ENCODE measurements around the gene ARL5B.
"Not testable (repeated sequence)": the region's sequence is repeated elsewhere in the genome, so short reads cannot be mapped to it uniquely, and the experiment has no call there.

The ARL5B gene

GRCh38 chr10:18659125-18659818 is at the start of gene ARL5B:
Gene ARL5B, plus strand, starts transcription at chr10:18659431. Its CDS starts 207 bp downstream, at chr10:18659638.
- DNase-seq (ENCODE audit: low read depth): peak; percentile 63

- DNase-seq (ENCODE audit: low read depth): peak; percentile 10
Measured at GRCh38 chr10:18610517-18610916, 48.7 kb upstream of the ARL5B start.

- DNase-seq (ENCODE audit: low read depth): no peak
Measured at GRCh38 chr10:18611168-18611567, 48.1 kb upstream of the ARL5B start.

GRCh38 chr10:18615618-18616017 is 43.6 kb upstream of the ARL5B start:
- DNase-seq (ENCODE audit: low read depth): no peak

- DNase-seq (ENCODE audit: low read depth): no peak
Measured at GRCh38 chr10:18616337-18616736, 42.9 kb upstream of the ARL5B start.

GRCh38 chr10:18619016-18619415 is 40.2 kb upstream of the ARL5B start:
- no peak for DNase-seq (ENCODE audit: low read depth)

- no peak for DNase-seq (ENCODE audit: low read depth)
Measured at GRCh38 chr10:18620856-18621255, 38.4 kb upstream of the ARL5B start.

GRCh38 chr10:18623671-18624070 is 35.6 kb upstream of the ARL5B start:
- DNase-seq (ENCODE audit: low read depth): not testable (repeated sequence)

GRCh38 chr10:18625886-18626285 is 33.3 kb upstream of the ARL5B start:
- no peak for DNase-seq (ENCODE audit: low read depth)

- DNase-seq (ENCODE audit: low read depth): not testable (repeated sequence)
Measured at GRCh38 chr10:18627452-18628018, 31.7 kb upstream of the ARL5B start.

GRCh38 chr10:18632500-18632899 is 26.7 kb upstream of the ARL5B start:
- DNase-seq (ENCODE audit: low read depth): not testable (repeated sequence)

GRCh38 chr10:18635995-18636394 is 23.2 kb upstream of the ARL5B start:
- no peak for DNase-seq (ENCODE audit: low read depth)

GRCh38 chr10:18637400-18637799 is 21.8 kb upstream of the ARL5B start:
- DNase-seq (ENCODE audit: low read depth): not testable (repeated sequence)

GRCh38 chr10:18639719-18640118 is 19.5 kb upstream of the ARL5B start:
- DNase-seq (ENCODE audit: low read depth): not testable (repeated sequence)

GRCh38 chr10:18647151-18647550 is 12.1 kb upstream of the ARL5B start:
- DNase-seq (ENCODE audit: low read depth): no peak

GRCh38 chr10:18647945-18648344 is 11.3 kb upstream of the ARL5B start:
- DNase-seq (ENCODE audit: low read depth): no peak

GRCh38 chr10:18649364-18649959 is 9.8 kb upstream of the ARL5B start:
- no peak for DNase-seq (ENCODE audit: low read depth)

- DNase-seq (ENCODE audit: low read depth): no peak
Measured at GRCh38 chr10:18650404-18650997, 8.7 kb upstream of the ARL5B start.

- DNase-seq (ENCODE audit: low read depth): no peak
Measured at GRCh38 chr10:18651324-18652007, 7.8 kb upstream of the ARL5B start, which contains the start of gene NSUN6. Gene NSUN6, minus strand, starts transcription at chr10:18651587. Its CDS starts 384 bp downstream, at chr10:18651203.

GRCh38 chr10:18653112-18653511 is 6.1 kb upstream of the ARL5B start:
- DNase-seq (ENCODE audit: low read depth): no peak

- DNase-seq (ENCODE audit: low read depth): no peak
Measured at GRCh38 chr10:18656724-18657123, 2.5 kb upstream of the ARL5B start.

All from HS-5 (cell line).